ENCODE measurements around the gene MAP3K10. TPM values are rescaled to one million over a fixed set of nuclear protein-coding genes. Genes with fewer than 3 reads are reported as not detected.

Gene MAP3K10
- total RNA-seq, 2 donors from 2014 or later, result 35.2 to 39.3 TPM

DNA sequence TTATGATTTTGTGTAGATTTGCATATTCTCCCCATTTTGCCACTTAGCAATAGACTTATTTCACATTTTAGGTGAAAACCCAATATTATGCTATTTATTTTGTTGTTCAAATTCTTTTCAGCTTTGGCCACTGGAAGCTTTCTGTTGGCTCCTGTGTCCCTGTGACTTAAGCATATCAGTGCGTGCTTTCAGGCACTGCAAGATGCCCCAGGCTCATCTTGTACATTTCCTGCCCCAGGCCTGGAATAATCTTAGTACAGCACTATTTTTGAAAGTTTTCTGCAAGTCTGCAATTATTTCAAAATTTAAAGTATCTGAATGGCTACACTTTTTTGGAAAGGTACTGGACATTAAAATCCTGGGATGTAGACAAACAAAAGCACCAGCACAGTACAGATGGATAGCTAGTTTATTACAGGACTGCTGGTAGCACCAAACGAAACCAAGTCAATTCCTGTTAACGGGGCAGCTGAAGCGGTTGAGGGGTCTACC, 38.7 kb downstream of the MAP3K10 start:
- H3K27me3 ChIP-seq (ENCODE audit: control insufficient read depth, insufficient read depth, low read length, poor library complexity, severe bottlenecking), result no peaks in the 10 kb centered on the region
- H3K4me3 ChIP-seq (ENCODE audit: low read length), result no peak overlapping the region
- Mint-ChIP-seq H3K27ac (no peak overlapping the region), H3K36me3 (ENCODE audit: low read depth) (peaks cover 6% of the 10 kb centered on the region), H3K4me3 (no peak overlapping the region), H3K27me3 (ENCODE audit: insufficient read depth) (peaks cover 30% of the 10 kb centered on the region), H3K4me1 (peaks cover 22% of the 10 kb centered on the region), H3K9me3 (no peaks in the 10 kb centered on the region)
- TF ChIP-seq, protein P1, sequence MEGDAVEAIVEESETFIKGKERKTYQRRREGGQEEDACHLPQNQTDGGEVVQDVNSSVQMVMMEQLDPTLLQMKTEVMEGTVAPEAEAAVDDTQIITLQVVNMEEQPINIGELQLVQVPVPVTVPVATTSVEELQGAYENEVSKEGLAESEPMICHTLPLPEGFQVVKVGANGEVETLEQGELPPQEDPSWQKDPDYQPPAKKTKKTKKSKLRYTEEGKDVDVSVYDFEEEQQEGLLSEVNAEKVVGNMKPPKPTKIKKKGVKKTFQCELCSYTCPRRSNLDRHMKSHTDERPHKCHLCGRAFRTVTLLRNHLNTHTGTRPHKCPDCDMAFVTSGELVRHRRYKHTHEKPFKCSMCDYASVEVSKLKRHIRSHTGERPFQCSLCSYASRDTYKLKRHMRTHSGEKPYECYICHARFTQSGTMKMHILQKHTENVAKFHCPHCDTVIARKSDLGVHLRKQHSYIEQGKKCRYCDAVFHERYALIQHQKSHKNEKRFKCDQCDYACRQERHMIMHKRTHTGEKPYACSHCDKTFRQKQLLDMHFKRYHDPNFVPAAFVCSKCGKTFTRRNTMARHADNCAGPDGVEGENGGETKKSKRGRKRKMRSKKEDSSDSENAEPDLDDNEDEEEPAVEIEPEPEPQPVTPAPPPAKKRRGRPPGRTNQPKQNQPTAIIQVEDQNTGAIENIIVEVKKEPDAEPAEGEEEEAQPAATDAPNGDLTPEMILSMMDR (conservative IDR thresholded peaks at IDR 0.05), result no peak
- no peak overlapping the region for H3K27ac ChIP-seq (ENCODE audit: low read depth, low read length)
- H3K9me3 ChIP-seq (ENCODE audit: control insufficient read depth, low read length), result no peaks in the 10 kb centered on the region
- H3K9ac ChIP-seq (ENCODE audit: extremely low read depth, low read length, poor library complexity, severe bottlenecking), result no peak overlapping the region
- WGBS, 2 experiments (ENCODE audit: insufficient coverage in 1 of 2, insufficient read length in 1 of 2), result 90 to 98% methylated on average over 4 of the region's 4 CpGs
- H3K4me1 ChIP-seq (ENCODE audit: control insufficient read depth, insufficient read depth, low read length), result peaks cover 12% of the 10 kb centered on the region
- no peak for DNase-seq
- H3K36me3 ChIP-seq (ENCODE audit: control insufficient read depth, insufficient read depth, low read length), result peaks cover 2% of the 10 kb centered on the region

DNA sequence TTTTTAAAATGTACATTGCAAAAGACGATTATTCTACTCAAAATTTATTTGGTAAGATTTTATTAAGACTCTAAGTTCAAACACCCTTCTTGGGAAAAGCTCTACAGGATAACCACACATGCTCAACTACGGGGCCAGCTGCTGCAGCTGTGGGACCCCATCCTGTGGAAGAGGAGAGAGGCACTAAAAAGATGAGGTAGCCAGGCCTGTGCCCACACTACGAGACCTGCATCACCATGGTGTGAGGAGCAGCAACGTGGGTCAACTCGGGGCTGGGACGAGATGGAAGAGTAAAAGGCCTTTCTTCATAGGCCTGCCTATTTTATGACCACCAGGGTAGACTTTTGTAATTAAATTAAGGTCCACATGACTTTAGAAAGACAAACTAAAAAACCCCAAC, 39.8 kb downstream of the MAP3K10 start:
- DNase-seq, result no peak
- H3K27me3 ChIP-seq (ENCODE audit: control insufficient read depth, insufficient read depth, low read length, poor library complexity, severe bottlenecking), result no peaks in the 10 kb centered on the region
- TF ChIP-seq, protein P1 (conservative IDR thresholded peaks at IDR 0.05), result no peak
- Mint-ChIP-seq H3K27ac (peak overlapping the region; percentile 2), H3K4me1 (peaks cover 22% of the 10 kb centered on the region), H3K9me3 (no peaks in the 10 kb centered on the region), H3K36me3 (ENCODE audit: low read depth) (peaks cover 10% of the 10 kb centered on the region), H3K27me3 (ENCODE audit: insufficient read depth) (peaks cover 19% of the 10 kb centered on the region), H3K4me3 (no peak overlapping the region)
- H3K27ac ChIP-seq (ENCODE audit: low read depth, low read length), result no peak overlapping the region
- no peak overlapping the region for H3K9ac ChIP-seq (ENCODE audit: extremely low read depth, low read length, poor library complexity, severe bottlenecking)
- 87 to 94% methylated on average over 5 to 6 of the region's 6 CpGs for WGBS, 2 experiments (ENCODE audit: insufficient coverage in 1 of 2, insufficient read length in 1 of 2)
- H3K9me3 ChIP-seq (ENCODE audit: control insufficient read depth, low read length), result no peaks in the 10 kb centered on the region
- peaks cover 12% of the 10 kb centered on the region for H3K4me1 ChIP-seq (ENCODE audit: control insufficient read depth, insufficient read depth, low read length)
- H3K4me3 ChIP-seq (ENCODE audit: low read length), result no peak overlapping the region
- H3K36me3 ChIP-seq (ENCODE audit: control insufficient read depth, insufficient read depth, low read length), result peaks cover 3% of the 10 kb centered on the region

DNA sequence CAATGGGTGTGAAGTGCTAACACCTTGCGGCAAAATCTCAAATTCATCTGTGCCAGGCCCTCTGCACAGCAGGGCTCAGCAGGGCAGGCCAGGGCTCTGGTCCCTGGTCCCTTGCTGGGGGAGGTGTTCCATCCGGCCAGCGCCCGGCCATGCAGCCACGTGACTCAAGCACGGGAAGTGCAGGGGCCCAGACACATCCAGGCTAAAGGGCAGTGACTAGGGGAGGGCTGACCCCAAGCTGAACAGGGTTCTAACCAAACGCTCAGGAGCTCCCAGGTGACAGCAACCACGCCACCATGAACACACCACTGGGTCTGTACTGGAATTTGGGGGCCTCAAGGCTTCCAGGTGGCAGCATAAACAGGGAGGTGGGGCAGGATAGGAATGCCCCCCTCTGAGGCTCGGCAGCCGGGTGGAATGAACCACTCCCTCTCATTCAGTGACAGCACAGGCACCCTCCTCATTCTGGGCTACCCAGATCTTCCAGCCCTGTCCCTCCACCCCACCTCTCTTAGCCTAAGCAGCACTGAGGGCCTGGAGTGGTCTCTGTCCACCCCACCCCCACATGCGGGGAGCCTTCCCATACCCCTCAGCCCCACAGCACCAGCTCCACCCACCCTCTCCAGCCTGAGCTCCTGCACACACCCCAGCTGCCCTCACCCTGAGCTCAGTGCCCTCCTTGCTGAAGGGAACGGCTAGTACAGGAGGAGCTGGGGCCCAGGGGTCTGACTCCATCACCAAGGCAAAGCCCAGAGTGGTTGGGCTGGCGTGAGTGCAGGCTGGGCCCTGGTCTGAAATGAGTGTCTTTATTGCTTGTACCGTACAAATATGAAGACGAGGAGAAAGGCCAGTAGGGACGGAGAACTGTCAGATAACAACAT, 40.6 kb downstream of the MAP3K10 start:
- TF ChIP-seq, protein P1 (conservative IDR thresholded peaks at IDR 0.05), result no peak
- Histone ChIP-seq H3K27ac (ENCODE audit: low read depth, low read length) (peak overlapping the region; percentile 21), H3K4me3 (ENCODE audit: low read length) (no peak overlapping the region), H3K27me3 (ENCODE audit: control insufficient read depth, insufficient read depth, low read length, poor library complexity, severe bottlenecking) (no peaks in the 10 kb centered on the region), H3K4me1 (ENCODE audit: control insufficient read depth, insufficient read depth, low read length) (peaks cover 12% of the 10 kb centered on the region), H3K9ac (ENCODE audit: extremely low read depth, low read length, poor library complexity, severe bottlenecking) (no peak overlapping the region), H3K9me3 (ENCODE audit: control insufficient read depth, low read length) (no peaks in the 10 kb centered on the region), H3K36me3 (ENCODE audit: control insufficient read depth, insufficient read depth, low read length) (peaks cover 10% of the 10 kb centered on the region)
- WGBS, 2 experiments (ENCODE audit: insufficient coverage in 1 of 2, insufficient read length in 1 of 2), result 46 to 51% methylated on average over 9 to 14 of the region's 16 CpGs
- peaks cover 14% of the 10 kb centered on the region for H3K36me3 Mint-ChIP-seq (ENCODE audit: low read depth)
- peaks cover 15% of the 10 kb centered on the region for H3K27me3 Mint-ChIP-seq (ENCODE audit: insufficient read depth)
- DNase-seq, result peak; percentile 81
- no peak overlapping the region for H3K4me3 Mint-ChIP-seq
- no peaks in the 10 kb centered on the region for H3K9me3 Mint-ChIP-seq
- peak overlapping the region; percentile 72 for H3K27ac Mint-ChIP-seq
- H3K4me1 Mint-ChIP-seq, result peaks cover 22% of the 10 kb centered on the region
